Endothelial cell of umbilical vein (primary cell): ENCODE data around the gene GSX2. TPM values are rescaled to one million over a fixed set of nuclear protein-coding genes. Genes with fewer than 3 reads are reported as not detected.
A peak's percentile ranks its signal among the peaks of the same experiment; 100 is the strongest.

ENCODE experiments used
- BruUV-seq: library from RNA; stranded (reverse); fragments of 400-500 nt; replicated peaks from 2 replicates; lab custom pipeline; 2021; lab: Mats Ljungman, UMichigan
- CTCF ChIA-PET: fragments of 300-600, 350-600 bp; sonication (Branson Sonifier 250); formaldehyde crosslinking; loops from one replicate; lab custom pipeline; 2021; ENCODE audit warnings: antibody characterized with exemption, inconsistent platforms; lab: Charles Lee
- POLR2A ChIA-PET: fragments of 300-600, 350-600 bp; sonication (Branson Sonifier 250); formaldehyde crosslinking; loops from one replicate; lab custom pipeline; 2021; ENCODE audit warnings: antibody characterized with exemption, inconsistent platforms; lab: Charles Lee
- DNase-seq: peaks from one replicate; pipeline ENCODE4 v3.0.0-alpha.2; 2011; ENCODE audit warnings: low read depth, low spot score
- FAIRE-seq: peaks from 2 replicates; lab custom pipeline; 2011; peaks lifted over from hg19 to GRCh38; lab: Jason Lieb, UNC
- H2AFZ ChIP-seq: 2 replicates; pipeline ENCODE4 v1.6.0; 2012; ENCODE audit warnings: low read depth, low read length, control low read depth, inconsistent platforms
- H3K27ac ChIP-seq: 2 replicates; pipeline ENCODE4 v1.5.1; 2011; ENCODE audit warnings: low read depth, mild to moderate bottlenecking, control low read depth, low read length, moderate library complexity; ENCODE audit not compliant: insufficient read depth
- H3K27me3 ChIP-seq, 2 experiments: 2 replicates each; pipeline versions ENCODE4 v1.6.0 to v1.6.1; 2011; ENCODE audit warnings: low read length in 2 of 2, mixed read lengths in 1 of 2; ENCODE audit not compliant: control insufficient read depth in 2 of 2, insufficient read depth in 2 of 2
- H3K36me3 ChIP-seq, 2 experiments: 2 replicates in 1 of 2; 3 replicates in 1 of 2; pipeline ENCODE4 v1.5.1; 2011; ENCODE audit warnings: low read length in 2 of 2, mild to moderate bottlenecking in 1 of 2, moderate library complexity in 1 of 2; ENCODE audit not compliant: control insufficient read depth in 2 of 2, insufficient read depth in 2 of 2; ENCODE audit errors: extremely low read depth in 1 of 2
- H3K4me1 ChIP-seq: 3 replicates; pipeline ENCODE4 v1.5.1; 2011; ENCODE audit warnings: mild to moderate bottlenecking, low read length; ENCODE audit not compliant: control insufficient read depth, insufficient read depth; ENCODE audit errors: extremely low read depth
- H3K4me2 ChIP-seq: 2 replicates; pipeline ENCODE4 v1.6.1; 2011; ENCODE audit warnings: low read length, control low read depth, mixed read lengths; ENCODE audit not compliant: insufficient read depth
- H3K4me3 ChIP-seq, 3 experiments: fragments of 200-600 bp in 1 of 3; sonication (generic), shearing (Covaris generic) in 1 of 3; replicated peaks in 1 of 3; 2 replicates each; pipeline ENCODE4 v1.5.1; 2011 to 2016; ENCODE audit warnings: control low read depth in 3 of 3, low read length in 3 of 3, mild to moderate bottlenecking in 2 of 3, inconsistent platforms in 1 of 3, low read depth in 1 of 3, moderate library complexity in 1 of 3; ENCODE audit not compliant: insufficient read depth in 1 of 3
- H3K79me2 ChIP-seq: 2 replicates; pipeline ENCODE4 v1.6.0; 2012; ENCODE audit warnings: low read length, inconsistent platforms; ENCODE audit not compliant: control insufficient read depth, insufficient read depth
- H3K9ac ChIP-seq: replicated peaks from 2 replicates; pipeline ENCODE3; 2011; ENCODE audit warnings: low read length, control low read depth; ENCODE audit not compliant: insufficient read depth; ENCODE audit errors: extremely low read depth
- H3K9me1 ChIP-seq: replicated peaks from 3 replicates; pipeline ENCODE4 v1.6.0; 2011; ENCODE audit warnings: mild to moderate bottlenecking, low read length; ENCODE audit not compliant: control insufficient read depth, insufficient read depth; ENCODE audit errors: extremely low read depth
- H3K9me3 ChIP-seq: replicated peaks from 2 replicates; pipeline ENCODE4 v1.5.1; 2012; ENCODE audit warnings: low read length, inconsistent platforms; ENCODE audit not compliant: control insufficient read depth, insufficient read depth
- H4K20me1 ChIP-seq: replicated peaks from 2 replicates; pipeline ENCODE3; 2011; ENCODE audit warnings: mild to moderate bottlenecking, low read length; ENCODE audit not compliant: control insufficient read depth, insufficient read depth; ENCODE audit errors: extremely low read depth
- EZH2 ChIP-seq: IDR thresholded peaks from 2 replicates; pipeline ENCODE4 v1.6.1; 2012; ENCODE audit warnings: borderline replicate concordance, low read depth, mild to moderate bottlenecking, moderate library complexity, low read length, inconsistent platforms; ENCODE audit not compliant: severe bottlenecking
- FOS ChIP-seq: IDR thresholded peaks from 2 replicates; pipeline ENCODE4 v1.6.1; 2011; ENCODE audit warnings: mild to moderate bottlenecking, low read length, moderate library complexity, borderline replicate concordance; ENCODE audit not compliant: insufficient read depth
- GATA2 ChIP-seq: IDR thresholded peaks from 2 replicates; pipeline ENCODE4 v1.7.0; 2011; ENCODE audit warnings: low read depth, mild to moderate bottlenecking, moderate library complexity, mixed read lengths, low read length; ENCODE audit not compliant: insufficient read length, insufficient read depth
- JUN ChIP-seq: IDR thresholded peaks from 2 replicates; pipeline ENCODE4 v1.6.1; 2011; ENCODE audit warnings: borderline replicate concordance, low read depth; ENCODE audit not compliant: insufficient read length, insufficient read depth
- MYC ChIP-seq: IDR thresholded peaks from one replicate; pipeline ENCODE4 v1.6.1; 2011; ENCODE audit warnings: mild to moderate bottlenecking, low read depth, low read length
- POLR2A ChIP-seq: IDR thresholded peaks from 2 replicates; pipeline ENCODE4 v1.6.1; 2012; ENCODE audit warnings: low read depth, mild to moderate bottlenecking, control low read depth, low read length
- POLR2AphosphoS5 ChIP-seq: IDR thresholded peaks from 2 replicates; pipeline ENCODE4 v1.6.1; 2012; ENCODE audit warnings: low read depth, mild to moderate bottlenecking, control low read depth, low read length, moderate library complexity; ENCODE audit not compliant: insufficient read depth
- dilution Hi-C: fragments of 300-500 bp; cut with MboI; formaldehyde crosslinking; loops from one replicate; pipeline ENCODE4 v1.15.0; 2019; ENCODE audit warnings: low sequenced_read_pairs; ENCODE audit not compliant: extremely low pct_ligation_motif_present
- intact Hi-C: fragments of 100-400 bp; cut with micrococcal nuclease; formaldehyde crosslinking; loops from one replicate; pipeline ENCODE4 v1.10.0; 2022
- polyA plus RNA-seq, 4 experiments: library from polyadenylated mRNA; depleted of rRNA in 3 of 4; stranded (reverse) in 3 of 4; unstranded in 1 of 4; fragments of >200 nt; gene quantifications; 2 replicates each; pipeline versions ENCODE4 v1.2.1 to v1.2.3, GENCODE V29; 2011 to 2012; ENCODE audit warnings: missing spikeins in 1 of 4
- small RNA-seq: library from RNA; depleted of rRNA; stranded (forward); fragments of <200 nt; gene quantifications from one replicate; pipeline ENCODE3, GENCODE V24; 2012; ENCODE audit warnings: low replicate concordance, low read depth; ENCODE audit not compliant: insufficient read depth, insufficient read length
- total RNA-seq: library from RNA; stranded (reverse); gene quantifications from 2 replicates; pipeline ENCODE4 v1.2.3, GENCODE V29; 2021
- TF ChIP-seq, protein P1 (sequence below), 2 donors: IDR thresholded peaks; 1 replicate in 1 of 2; 2 replicates in 1 of 2; pipeline ENCODE4 v1.5.1; 2011; ENCODE audit warnings: low read length in 2 of 2, mild to moderate bottlenecking in 2 of 2, moderate library complexity in 2 of 2, control low read depth in 1 of 2, inconsistent platforms in 1 of 2, low read depth in 1 of 2; ENCODE audit not compliant: insufficient read depth in 1 of 2; ENCODE audit errors: extremely low read depth in 1 of 2
- TF ChIP-seq, protein P2 (sequence below): IDR thresholded peaks from 2 replicates; pipeline ENCODE4 v1.6.1; 2011; ENCODE audit not compliant: insufficient read depth, insufficient read length

Gene GSX2
- total and polyA plus RNA-seq, 2 donors (not counting 3 experiments of a cell fraction or from before 2014, with no cell fraction given): not detected

DNA sequence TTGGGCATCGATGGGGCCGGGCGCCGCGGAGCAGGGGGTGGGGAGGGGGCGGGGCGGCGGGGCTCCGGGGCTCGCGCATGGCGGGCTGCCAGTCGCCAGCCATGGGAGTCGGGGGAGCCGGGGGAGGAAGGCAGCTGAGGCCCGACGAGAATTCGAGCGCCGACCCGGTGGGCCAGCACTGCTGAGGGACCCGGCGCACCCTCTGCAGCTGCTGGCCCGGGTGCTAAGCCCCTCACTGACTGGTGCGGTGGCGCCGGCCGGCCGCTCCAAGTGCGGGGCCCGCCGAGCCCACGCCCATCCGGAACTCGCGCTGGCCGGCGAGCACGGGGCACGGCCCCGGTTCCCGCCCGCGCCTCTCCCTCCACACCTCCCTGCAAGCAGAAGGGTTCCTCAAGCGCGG, 49.4 kb downstream of the GSX2 start:
- H3K4me3 ChIP-seq: no peak overlapping the region
- no TSS peak for BruUV-seq
- peak overlapping the region; percentile 47 for H2AFZ ChIP-seq
- intact Hi-C loops (no loop called here), dilution Hi-C loops (no loop called here)
- H3K4me1 ChIP-seq: no peaks in the 10 kb centered on the region
- no peaks in the 10 kb centered on the region for H3K79me2 ChIP-seq
- no peaks in the 10 kb centered on the region for H3K36me3 ChIP-seq
- no peaks in the 10 kb centered on the region for H3K9me3 ChIP-seq
- H3K9me1 ChIP-seq: no peaks in the 10 kb centered on the region
- H3K9ac ChIP-seq: no peak overlapping the region
- H3K27ac ChIP-seq: no peak overlapping the region
- TF ChIP-seq POLR2A (no peak), EZH2 (no peak), FOS (no peak), GATA2 (no peak), POLR2AphosphoS5 (no peak), JUN (no peak), MYC (no peak)
- TF ChIP-seq, protein P1, sequence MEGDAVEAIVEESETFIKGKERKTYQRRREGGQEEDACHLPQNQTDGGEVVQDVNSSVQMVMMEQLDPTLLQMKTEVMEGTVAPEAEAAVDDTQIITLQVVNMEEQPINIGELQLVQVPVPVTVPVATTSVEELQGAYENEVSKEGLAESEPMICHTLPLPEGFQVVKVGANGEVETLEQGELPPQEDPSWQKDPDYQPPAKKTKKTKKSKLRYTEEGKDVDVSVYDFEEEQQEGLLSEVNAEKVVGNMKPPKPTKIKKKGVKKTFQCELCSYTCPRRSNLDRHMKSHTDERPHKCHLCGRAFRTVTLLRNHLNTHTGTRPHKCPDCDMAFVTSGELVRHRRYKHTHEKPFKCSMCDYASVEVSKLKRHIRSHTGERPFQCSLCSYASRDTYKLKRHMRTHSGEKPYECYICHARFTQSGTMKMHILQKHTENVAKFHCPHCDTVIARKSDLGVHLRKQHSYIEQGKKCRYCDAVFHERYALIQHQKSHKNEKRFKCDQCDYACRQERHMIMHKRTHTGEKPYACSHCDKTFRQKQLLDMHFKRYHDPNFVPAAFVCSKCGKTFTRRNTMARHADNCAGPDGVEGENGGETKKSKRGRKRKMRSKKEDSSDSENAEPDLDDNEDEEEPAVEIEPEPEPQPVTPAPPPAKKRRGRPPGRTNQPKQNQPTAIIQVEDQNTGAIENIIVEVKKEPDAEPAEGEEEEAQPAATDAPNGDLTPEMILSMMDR (IDR thresholded peaks at IDR 0.05; ENCODE audit: extremely low read depth in 1 of 2, insufficient read depth in 1 of 2, low read depth in 1 of 2, low read length in 2 of 2): no peak
- TF ChIP-seq, protein P2, sequence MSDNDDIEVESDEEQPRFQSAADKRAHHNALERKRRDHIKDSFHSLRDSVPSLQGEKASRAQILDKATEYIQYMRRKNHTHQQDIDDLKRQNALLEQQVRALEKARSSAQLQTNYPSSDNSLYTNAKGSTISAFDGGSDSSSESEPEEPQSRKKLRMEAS: no peak
- ChIA-PET CTCF (interaction anchor here (0.8 kb wide), 1 partner anchor 46 kb away, joined by 3 read pairs; no protein-coding TSS in a partner anchor), POLR2A (no interaction called here)
- H4K20me1 ChIP-seq: no peaks in the 10 kb centered on the region
- H3K4me2 ChIP-seq: no peak overlapping the region
- FAIRE-seq (no peak), DNase-seq (no peak)
- H3K27me3 ChIP-seq: peaks cover 0 to 6% of the 10 kb centered on the region in 2 experiments

Small RNAs within 50 kb of the gene (small RNA-seq; reads per million reads assigned to genes)
- gene AC110792.1: not detected

Other genes starting within 250 kb of the GSX2 start
- 43.3 and 43.8 TPM in 2 replicates for gene CHIC2, start 35.6 kb upstream of the GSX2 start, total RNA-seq
- 23.3 and 27.4 TPM in 2 replicates for gene CHIC2, start 35.6 kb upstream of the GSX2 start, polyA plus RNA-seq
- 0.48 and 0.55 TPM in 2 replicates for gene PDGFRA, start 129.1 kb downstream of the GSX2 start, total RNA-seq
- gene PDGFRA, start 129.1 kb downstream of the GSX2 start, polyA plus RNA-seq: 0.14 and 0.19 TPM in 2 replicates